Heart right ventricle (tissue), 16 donors: ENCODE measurements around the gene IKZF3. TPM values are rescaled to one million over a fixed set of nuclear protein-coding genes. Genes with fewer than 3 reads are reported as not detected.
A peak's percentile ranks its signal among the peaks of the same experiment; 100 is the strongest.

Experiments
- ATAC-seq, 8 donors: fragments of 200-7000 bp; cut with Tn5 transposase; one replicate each; pipeline ENCODE4 v1.9.1; 2020; ENCODE audit warnings: mild to moderate bottlenecking in 8 of 8, moderate library complexity in 8 of 8, moderate number of reproducible peaks in 1 of 8
- DNase-seq, 2 donors: peaks; one replicate each; pipeline ENCODE4 v3.0.0-alpha.2; 2020
- H3K27ac ChIP-seq, 10 donors: fragments of 200-600 bp; sonication (generic) in 2 of 10; one replicate each; pipeline versions ENCODE4 v1.5.0 to v1.8.0; 2020 to 2022; ENCODE audit warnings: mild to moderate bottlenecking in 3 of 10
- H3K27me3 ChIP-seq, 7 donors: fragments of 200-600 bp; one replicate each; pipeline ENCODE4 v1.8.0; 2021 to 2022; ENCODE audit warnings: mild to moderate bottlenecking in 2 of 7
- H3K36me3 ChIP-seq, 9 donors: fragments of 200-600 bp; sonication (generic) in 1 of 9; one replicate each; pipeline versions ENCODE4 v1.5.0 to v1.8.0; 2020 to 2022; ENCODE audit warnings: mild to moderate bottlenecking in 2 of 9
- H3K4me1 ChIP-seq, 9 donors: fragments of 200-600 bp; sonication (generic) in 1 of 9; one replicate each; pipeline versions ENCODE4 v1.5.0 to v1.8.0; 2020 to 2022; ENCODE audit warnings: mild to moderate bottlenecking in 4 of 9
- H3K4me3 ChIP-seq, 10 donors: fragments of 200-600 bp; sonication (generic) in 2 of 10; one replicate each; pipeline versions ENCODE4 v1.5.0 to v1.8.0; 2020 to 2022; ENCODE audit warnings: mild to moderate bottlenecking in 7 of 10, moderate library complexity in 2 of 10
- H3K9me3 ChIP-seq, 11 donors: fragments of 200-600 bp in 10 of 11; sonication (generic) in 2 of 11; one replicate each; pipeline versions ENCODE4 v1.5.0 to v1.8.0; 2013 to 2022; ENCODE audit warnings: mild to moderate bottlenecking in 2 of 11, control low read depth in 1 of 11, moderate library complexity in 1 of 11
- WGBS, 2 donors: extraction: QIAGEN DNeasy Blood & Tissue Kit; methylation state at CpG; one replicate each; pipeline ENCODE4 v1.1.7; 2013; ENCODE audit warnings: inconsistent platforms in 1 of 2; 5-methylcytosine and 5-hydroxymethylcytosine counted together
- intact Hi-C, 10 donors: fragments of 100-400 bp; cut with DNase I; formaldehyde crosslinking; loops; one replicate each; pipeline versions ENCODE4 v1.11.1 to v1.14.2; 2022
- polyA plus RNA-seq, 2 donors: library from polyadenylated mRNA; stranded (reverse); fragments of 200-250 nt; gene quantifications; one replicate each; pipeline ENCODE4 v1.2.3, GENCODE V29; 2013
- total RNA-seq, 10 donors: library from RNA; stranded (reverse); fragmentation: NEBNext Ultra II Directional in 3 of 10; extraction: Animal tissue kit (Norgen Biotek cat#: 25700) in 3 of 10; gene quantifications; one replicate each; pipeline versions ENCODE4 v1.2.1 to v1.2.4, GENCODE V29; 2021 to 2023
- TF ChIP-seq, protein P1 (sequence below), 9 donors: fragments of 200-600 bp; sonication (generic) in 2 of 9; IDR thresholded peaks; one replicate each; pipeline versions ENCODE4 v1.5.0 to v1.8.0; 2021 to 2022; ENCODE audit warnings: antibody characterized with exemption in 9 of 9, mild to moderate bottlenecking in 5 of 9, moderate library complexity in 1 of 9
- donor health status: Arrhythmogenic right ventricular cardiomyopathy.
- donor health status: ischemic (EF 13 %, LVEDD 7.1; RV severe dilation, severe dysfunction).
- donor health status: healthy with polysubstance abuse.
- donor health status: DM: no; HTN: yes; CAD: no.
- donor health status: DM: no; HTN: no; CAD: no.
- donor health status: ischemic (EF 25% LVEDD 6.9; RV normal size, moderate dysfunction).
- donor health status: ischemic (EF 25% LVEDD 5.7; RV mildly dilated, moderate dysfunction).
- donor health status: healthy.
- donor health status: DM: yes; HTN: yes; CAD: no.
- donor health status: Ischemic cardiomyopathy.
- donor health status: ischemic (EF 35%, LVEDD 5.7; RV mildly dilated, moderate dysfunction).
- donor health status: nonischemic (EF 11% LVEDD 7.7; RV severe dilation, severe dysfunction).
- donor health status: DM: yes; HTN: yes; CAD: no.
- donor health status: PGD.
- donor health status: ischemic (EF 29% LVEDD 5.4; RV normal size, mild dysfunction).
- donor health status: nonischemic (EF 23%, LVEDD 6.1; RV moderate dilation, normal function).

The IKZF3 gene
- total and polyA plus RNA-seq, 12 donors = 0.06 to 5.0 (median 0.26) TPM

DNA sequence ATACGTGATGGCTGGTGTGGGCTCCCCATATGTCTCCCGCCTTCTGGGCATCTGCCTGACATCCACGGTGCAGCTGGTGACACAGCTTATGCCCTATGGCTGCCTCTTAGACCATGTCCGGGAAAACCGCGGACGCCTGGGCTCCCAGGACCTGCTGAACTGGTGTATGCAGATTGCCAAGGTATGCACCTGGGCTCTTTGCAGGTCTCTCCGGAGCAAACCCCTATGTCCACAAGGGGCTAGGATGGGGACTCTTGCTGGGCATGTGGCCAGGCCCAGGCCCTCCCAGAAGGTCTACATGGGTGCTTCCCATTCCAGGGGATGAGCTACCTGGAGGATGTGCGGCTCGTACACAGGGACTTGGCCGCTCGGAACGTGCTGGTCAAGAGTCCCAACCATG is 139.4 kb downstream of the IKZF3 start:
- TF ChIP-seq, protein P1, sequence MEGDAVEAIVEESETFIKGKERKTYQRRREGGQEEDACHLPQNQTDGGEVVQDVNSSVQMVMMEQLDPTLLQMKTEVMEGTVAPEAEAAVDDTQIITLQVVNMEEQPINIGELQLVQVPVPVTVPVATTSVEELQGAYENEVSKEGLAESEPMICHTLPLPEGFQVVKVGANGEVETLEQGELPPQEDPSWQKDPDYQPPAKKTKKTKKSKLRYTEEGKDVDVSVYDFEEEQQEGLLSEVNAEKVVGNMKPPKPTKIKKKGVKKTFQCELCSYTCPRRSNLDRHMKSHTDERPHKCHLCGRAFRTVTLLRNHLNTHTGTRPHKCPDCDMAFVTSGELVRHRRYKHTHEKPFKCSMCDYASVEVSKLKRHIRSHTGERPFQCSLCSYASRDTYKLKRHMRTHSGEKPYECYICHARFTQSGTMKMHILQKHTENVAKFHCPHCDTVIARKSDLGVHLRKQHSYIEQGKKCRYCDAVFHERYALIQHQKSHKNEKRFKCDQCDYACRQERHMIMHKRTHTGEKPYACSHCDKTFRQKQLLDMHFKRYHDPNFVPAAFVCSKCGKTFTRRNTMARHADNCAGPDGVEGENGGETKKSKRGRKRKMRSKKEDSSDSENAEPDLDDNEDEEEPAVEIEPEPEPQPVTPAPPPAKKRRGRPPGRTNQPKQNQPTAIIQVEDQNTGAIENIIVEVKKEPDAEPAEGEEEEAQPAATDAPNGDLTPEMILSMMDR (IDR thresholded peaks at IDR 0.05) = no peak
- Histone ChIP-seq H3K36me3 (peaks cover 0 to 85% (median 20%) of the 10 kb centered on the region in 9 donors), H3K27ac (no peak overlapping the region), H3K4me1 (peaks cover 1 to 10% (median 5%) of the 10 kb centered on the region in 9 donors), H3K4me3 (no peak overlapping the region), H3K9me3 (no peaks in the 10 kb centered on the region), H3K27me3 (no peaks in the 10 kb centered on the region)
- intact Hi-C loops = loop anchor here in 1 of 10 donors (5.0 kb wide), 1 partner anchor 32 kb away; no protein-coding TSS in a partner anchor
- DNase-seq (no peak), ATAC-seq (no peak)
- WGBS, 2 donors = 94 to 96% methylated on average over 13 of the region's 13 CpGs

DNA sequence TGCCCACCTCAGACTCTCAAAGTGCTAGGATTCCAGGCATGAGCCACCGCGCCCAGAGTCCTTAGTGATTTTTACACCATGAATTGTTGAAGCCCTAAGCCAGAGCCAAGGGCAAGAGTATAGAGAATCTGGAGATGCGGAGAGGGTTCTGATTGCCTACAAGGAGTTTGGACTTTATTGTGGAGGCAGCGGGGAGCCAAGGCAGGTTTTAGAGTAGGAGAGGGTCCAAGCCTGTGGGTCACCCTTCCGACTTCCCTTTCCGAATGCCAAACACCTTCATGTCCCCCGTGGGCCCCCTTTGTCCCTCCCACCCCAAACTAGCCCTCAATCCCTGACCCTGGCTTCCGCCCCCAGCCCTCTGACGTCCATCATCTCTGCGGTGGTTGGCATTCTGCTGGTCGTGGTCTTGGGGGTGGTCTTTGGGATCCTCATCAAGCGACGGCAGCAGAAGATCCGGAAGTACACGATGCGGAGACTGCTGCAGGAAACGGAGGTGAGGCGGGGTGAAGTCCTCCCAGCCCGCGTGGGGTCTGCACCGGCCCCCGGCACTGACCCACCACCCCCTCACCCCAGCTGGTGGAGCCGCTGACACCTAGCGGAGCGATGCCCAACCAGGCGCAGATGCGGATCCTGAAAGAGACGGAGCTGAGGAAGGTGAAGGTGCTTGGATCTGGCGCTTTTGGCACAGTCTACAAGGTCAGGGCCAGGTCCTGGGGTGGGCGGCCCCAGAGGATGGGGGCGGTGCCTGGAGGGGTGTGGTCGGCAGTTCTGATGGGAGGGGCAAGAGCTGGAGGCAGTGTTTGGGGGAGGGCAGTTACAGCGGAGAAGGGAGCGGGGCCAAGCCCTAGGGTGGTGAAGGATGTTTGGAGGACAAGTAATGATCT is 140.9 kb downstream of the IKZF3 start:
- no peak for DNase-seq

DNA sequence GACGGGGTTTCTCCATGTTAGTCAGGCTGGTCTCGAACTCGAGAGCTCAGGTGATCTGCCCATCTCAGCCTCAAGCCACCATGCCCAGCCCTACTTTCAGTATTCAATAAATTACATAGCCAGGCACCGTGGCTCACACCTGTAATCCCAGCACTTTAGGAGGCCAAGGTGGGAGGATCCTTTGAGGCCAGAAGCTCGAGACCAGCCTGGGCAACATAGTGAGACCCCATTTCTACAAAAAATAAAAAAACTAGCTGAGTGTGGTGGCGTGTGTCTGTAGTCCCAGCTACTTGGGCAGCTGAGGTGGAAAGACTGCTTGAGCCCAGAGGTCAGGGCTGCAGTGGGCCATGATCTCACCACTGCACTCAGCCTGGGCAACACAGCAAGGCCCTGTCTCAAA is 142.0 kb downstream of the IKZF3 start:
- TF ChIP-seq, protein P1 (IDR thresholded peaks at IDR 0.05) = no peak
- H3K27me3 ChIP-seq = no peaks in the 10 kb centered on the region
- H3K36me3 ChIP-seq = peaks cover 0 to 90% (median 20%) of the 10 kb centered on the region in 9 donors
- intact Hi-C loops = no loop called here
- DNase-seq = no peak
- H3K9me3 ChIP-seq = no peaks in the 10 kb centered on the region
- no peak overlapping the region for H3K27ac ChIP-seq
- no peak overlapping the region for H3K4me3 ChIP-seq
- no peak for ATAC-seq
- H3K4me1 ChIP-seq = peaks cover 0 to 2% (median 1%) of the 10 kb centered on the region in 9 donors
- 96 to 97% methylated on average over 6 of the region's 6 CpGs for WGBS, 2 donors

More for the DNA sequence above, 140.9 kb downstream of the IKZF3 start:
- Histone ChIP-seq H3K4me3 (no peak overlapping the region), H3K36me3 (peaks cover 0 to 91% (median 20%) of the 10 kb centered on the region in 9 donors), H3K9me3 (no peaks in the 10 kb centered on the region), H3K4me1 (no peaks in the 10 kb centered on the region), H3K27me3 (no peaks in the 10 kb centered on the region), H3K27ac (no peak overlapping the region)
- TF ChIP-seq, protein P1 (IDR thresholded peaks at IDR 0.05) = no peak
- intact Hi-C loops = no loop called here
- WGBS, 2 donors = 82 to 84% methylated on average over 34 of the region's 34 CpGs
- peak in 2 of 8 donors; percentile 23 to 26 for ATAC-seq

DNA sequence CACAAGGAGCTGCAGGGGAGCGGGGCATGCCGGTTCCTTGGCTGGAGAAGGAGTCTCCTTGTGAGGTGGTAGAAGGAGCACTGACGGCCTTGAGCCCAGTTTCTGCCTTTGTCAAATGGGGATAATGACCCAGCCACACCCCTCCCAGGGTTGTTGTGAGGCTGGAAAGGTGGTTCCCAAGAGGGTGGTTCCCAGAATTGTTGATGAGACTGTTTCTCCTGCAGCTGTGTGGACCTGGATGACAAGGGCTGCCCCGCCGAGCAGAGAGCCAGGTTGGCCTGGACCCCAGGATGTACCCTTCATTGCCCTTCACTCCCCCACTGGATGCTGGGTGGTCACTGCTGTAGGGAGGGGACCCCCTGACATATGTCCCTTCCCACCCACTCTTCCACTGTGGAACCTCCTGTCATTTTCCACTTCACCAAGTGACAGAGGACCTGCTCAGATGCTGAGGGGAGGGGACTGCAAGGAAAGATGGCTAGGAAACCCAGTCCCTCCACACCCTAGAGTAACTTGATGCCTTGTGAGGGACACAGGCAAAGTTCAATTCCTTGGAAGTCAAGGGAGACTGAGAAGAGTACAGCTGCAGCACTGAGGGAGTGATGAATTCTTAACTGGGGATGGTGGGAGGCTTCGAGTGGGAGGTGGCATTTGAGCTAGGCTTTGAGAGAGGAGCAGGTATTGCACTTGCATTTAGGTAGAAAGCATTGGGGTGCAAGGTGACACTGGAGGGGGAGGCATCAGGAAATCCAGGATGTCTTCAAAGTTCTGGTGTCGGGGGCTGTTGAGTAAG is 144.4 kb downstream of the IKZF3 start:
- Histone ChIP-seq H3K36me3 (peaks cover 0 to 92% (median 21%) of the 10 kb centered on the region in 9 donors), H3K27ac (no peak overlapping the region), H3K27me3 (no peaks in the 10 kb centered on the region), H3K4me1 (peaks cover 0 to 19% (median 14%) of the 10 kb centered on the region in 9 donors), H3K4me3 (no peak overlapping the region), H3K9me3 (no peaks in the 10 kb centered on the region)
- WGBS, 2 donors = 82 to 89% methylated on average over 7 of the region's 7 CpGs
- ATAC-seq (no peak), DNase-seq (no peak)
- intact Hi-C loops = no loop called here
- TF ChIP-seq, protein P1 (IDR thresholded peaks at IDR 0.05) = no peak
